NT2/D1 (cell line): ENCODE results near the gene RBFOX1.

Experiments used
- SUZ12 ChIP-seq: IDR thresholded peaks from 2 replicates; pipeline ENCODE4 v1.6.1; 2011; ENCODE audit not compliant: insufficient read length, insufficient read depth; ENCODE audit errors: extremely low read depth
- YY1 ChIP-seq: IDR thresholded peaks from 2 replicates; pipeline ENCODE4 v1.6.1; 2011; ENCODE audit not compliant: insufficient read length, insufficient read depth

GRCh38 chr16:7440886-7441400, 108.3 kb downstream of the RBFOX1 start:
- TF ChIP-seq YY1: no peak
- no peak for TF ChIP-seq SUZ12
